ENCODE measurements around the gene EXOC4. TPM values are rescaled to one million over a fixed set of nuclear protein-coding genes. Genes with fewer than 3 reads are reported as not detected.

The EXOC4 gene
- total RNA-seq, 1 experiment from 2014 or later, result 71.0 TPM

DNA sequence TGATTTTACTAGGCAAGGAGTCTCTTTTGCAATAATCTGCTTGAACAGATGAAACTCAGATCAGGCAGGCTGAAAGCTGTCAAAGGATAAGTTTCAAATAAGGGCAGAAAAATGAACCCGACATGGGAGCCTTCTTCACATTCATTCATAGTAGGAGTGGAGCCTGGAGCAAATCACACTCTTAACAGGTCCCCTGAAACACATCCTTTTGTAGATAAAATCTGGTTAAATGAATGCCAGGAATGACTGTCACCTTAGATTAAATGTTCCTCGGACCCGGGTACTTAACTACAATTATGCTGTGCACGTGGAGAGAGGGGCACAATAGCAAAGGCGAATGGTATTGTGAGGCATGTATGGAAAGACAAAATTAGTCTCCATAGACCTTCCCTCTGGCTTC lies 529.6 kb downstream of the EXOC4 start:
- Histone ChIP-seq H3K27ac (ENCODE audit: low read length) (no peak overlapping the region), H3K4me1 (ENCODE audit: control insufficient read depth, insufficient read depth, low read length) (no peaks in the 10 kb centered on the region), H3K9me3 (ENCODE audit: control insufficient read depth, insufficient read depth, low read depth, low read length) (no peaks in the 10 kb centered on the region), H3K27me3 (ENCODE audit: control insufficient read depth, insufficient read depth, low read length) (no peaks in the 10 kb centered on the region), H3K36me3 (ENCODE audit: control insufficient read depth, insufficient read depth, low read length) (no peaks in the 10 kb centered on the region), H3K4me3 (ENCODE audit: low read depth in 2 of 2, low read length in 2 of 2) (no peak overlapping the region)
- no peak for DNase-seq (ENCODE audit: low read depth, low spot score)
- POLR2A ChIA-PET, result no interaction called here
- intact Hi-C loops (cut with micrococcal nuclease; ENCODE audit: unreplicated experiment) (no loop called here), in situ Hi-C loops (cut with HindIII; ENCODE audit: low pct_unique_long_range_greater_than_20kb, low sequenced_read_pairs) (no loop called here)
- BruUV-seq (replicated peaks), result no TSS peak
- ATAC-seq, result no peak
- no peak for TF ChIP-seq POLR2AphosphoS5 (IDR thresholded peaks at IDR 0.05; ENCODE audit: low read depth, low read length)
- TF ChIP-seq, protein P1, sequence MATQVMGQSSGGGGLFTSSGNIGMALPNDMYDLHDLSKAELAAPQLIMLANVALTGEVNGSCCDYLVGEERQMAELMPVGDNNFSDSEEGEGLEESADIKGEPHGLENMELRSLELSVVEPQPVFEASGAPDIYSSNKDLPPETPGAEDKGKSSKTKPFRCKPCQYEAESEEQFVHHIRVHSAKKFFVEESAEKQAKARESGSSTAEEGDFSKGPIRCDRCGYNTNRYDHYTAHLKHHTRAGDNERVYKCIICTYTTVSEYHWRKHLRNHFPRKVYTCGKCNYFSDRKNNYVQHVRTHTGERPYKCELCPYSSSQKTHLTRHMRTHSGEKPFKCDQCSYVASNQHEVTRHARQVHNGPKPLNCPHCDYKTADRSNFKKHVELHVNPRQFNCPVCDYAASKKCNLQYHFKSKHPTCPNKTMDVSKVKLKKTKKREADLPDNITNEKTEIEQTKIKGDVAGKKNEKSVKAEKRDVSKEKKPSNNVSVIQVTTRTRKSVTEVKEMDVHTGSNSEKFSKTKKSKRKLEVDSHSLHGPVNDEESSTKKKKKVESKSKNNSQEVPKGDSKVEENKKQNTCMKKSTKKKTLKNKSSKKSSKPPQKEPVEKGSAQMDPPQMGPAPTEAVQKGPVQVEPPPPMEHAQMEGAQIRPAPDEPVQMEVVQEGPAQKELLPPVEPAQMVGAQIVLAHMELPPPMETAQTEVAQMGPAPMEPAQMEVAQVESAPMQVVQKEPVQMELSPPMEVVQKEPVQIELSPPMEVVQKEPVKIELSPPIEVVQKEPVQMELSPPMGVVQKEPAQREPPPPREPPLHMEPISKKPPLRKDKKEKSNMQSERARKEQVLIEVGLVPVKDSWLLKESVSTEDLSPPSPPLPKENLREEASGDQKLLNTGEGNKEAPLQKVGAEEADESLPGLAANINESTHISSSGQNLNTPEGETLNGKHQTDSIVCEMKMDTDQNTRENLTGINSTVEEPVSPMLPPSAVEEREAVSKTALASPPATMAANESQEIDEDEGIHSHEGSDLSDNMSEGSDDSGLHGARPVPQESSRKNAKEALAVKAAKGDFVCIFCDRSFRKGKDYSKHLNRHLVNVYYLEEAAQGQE (IDR thresholded peaks at IDR 0.05; ENCODE audit: insufficient read depth in 1 of 2, low read depth in 2 of 2, low read length in 1 of 2), result no peak
- CTCF ChIA-PET, result no interaction called here

DNA sequence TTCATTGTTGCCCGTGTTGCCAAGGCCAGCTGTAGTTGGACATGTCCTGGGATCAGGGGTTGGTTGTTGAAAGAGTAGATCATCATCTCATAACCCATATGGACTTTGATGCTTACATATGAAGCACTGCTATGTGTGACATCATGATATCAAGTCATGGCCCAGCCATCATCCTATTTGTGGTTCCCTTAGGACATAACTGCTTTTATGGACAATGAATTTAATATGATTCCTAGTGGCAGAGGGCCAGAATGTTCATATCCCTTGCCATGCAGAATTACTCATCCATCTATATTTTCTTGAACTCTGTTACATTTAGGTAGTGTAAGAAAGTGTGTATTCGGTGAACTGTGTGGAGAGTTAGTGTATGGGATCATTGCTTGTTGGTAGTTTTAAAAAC lies 530.4 kb downstream of the EXOC4 start:
- intact Hi-C loops (cut with micrococcal nuclease; ENCODE audit: unreplicated experiment) (no loop called here), in situ Hi-C loops (cut with HindIII; ENCODE audit: low pct_unique_long_range_greater_than_20kb, low sequenced_read_pairs) (no loop called here)
- DNase-seq (ENCODE audit: low read depth, low spot score), result no peak
- ATAC-seq, result no peak
- ChIA-PET POLR2A (no interaction called here), CTCF (no interaction called here)
- no peak for TF ChIP-seq TCF7L2 (IDR thresholded peaks at IDR 0.05; ENCODE audit: low read depth, low read length)
- TF ChIP-seq, protein P2, sequence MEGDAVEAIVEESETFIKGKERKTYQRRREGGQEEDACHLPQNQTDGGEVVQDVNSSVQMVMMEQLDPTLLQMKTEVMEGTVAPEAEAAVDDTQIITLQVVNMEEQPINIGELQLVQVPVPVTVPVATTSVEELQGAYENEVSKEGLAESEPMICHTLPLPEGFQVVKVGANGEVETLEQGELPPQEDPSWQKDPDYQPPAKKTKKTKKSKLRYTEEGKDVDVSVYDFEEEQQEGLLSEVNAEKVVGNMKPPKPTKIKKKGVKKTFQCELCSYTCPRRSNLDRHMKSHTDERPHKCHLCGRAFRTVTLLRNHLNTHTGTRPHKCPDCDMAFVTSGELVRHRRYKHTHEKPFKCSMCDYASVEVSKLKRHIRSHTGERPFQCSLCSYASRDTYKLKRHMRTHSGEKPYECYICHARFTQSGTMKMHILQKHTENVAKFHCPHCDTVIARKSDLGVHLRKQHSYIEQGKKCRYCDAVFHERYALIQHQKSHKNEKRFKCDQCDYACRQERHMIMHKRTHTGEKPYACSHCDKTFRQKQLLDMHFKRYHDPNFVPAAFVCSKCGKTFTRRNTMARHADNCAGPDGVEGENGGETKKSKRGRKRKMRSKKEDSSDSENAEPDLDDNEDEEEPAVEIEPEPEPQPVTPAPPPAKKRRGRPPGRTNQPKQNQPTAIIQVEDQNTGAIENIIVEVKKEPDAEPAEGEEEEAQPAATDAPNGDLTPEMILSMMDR (IDR thresholded peaks at IDR 0.05), result no peak
- TF ChIP-seq, protein P1 (IDR thresholded peaks at IDR 0.05; ENCODE audit: insufficient read depth in 1 of 2, low read depth in 2 of 2, low read length in 1 of 2), result no peak
- no peak for TF ChIP-seq SIN3A (IDR thresholded peaks at IDR 0.05; ENCODE audit: borderline replicate concordance, insufficient read depth, low read depth, low read length)
- TF ChIP-seq POLR2AphosphoS5 (IDR thresholded peaks at IDR 0.05; ENCODE audit: low read depth, low read length), result no peak
- H3K9me3 ChIP-seq (ENCODE audit: control insufficient read depth, insufficient read depth, low read depth, low read length), result no peaks in the 10 kb centered on the region
- no peak overlapping the region for H3K4me3 ChIP-seq (ENCODE audit: low read depth in 2 of 2, low read length in 2 of 2)
- H3K27ac ChIP-seq (ENCODE audit: low read length), result no peak overlapping the region
- no peaks in the 10 kb centered on the region for H3K36me3 ChIP-seq (ENCODE audit: control insufficient read depth, insufficient read depth, low read length)
- BruUV-seq (replicated peaks), result no TSS peak
- no peaks in the 10 kb centered on the region for H3K4me1 ChIP-seq (ENCODE audit: control insufficient read depth, insufficient read depth, low read length)
- H3K27me3 ChIP-seq (ENCODE audit: control insufficient read depth, insufficient read depth, low read length), result no peaks in the 10 kb centered on the region

Measured in Panc1 (cell line).